ENCODE measurements around the gene CHST11.

CHST11 gene

GRCh38 chr12:104707794-104708558, 251.2 kb downstream of the CHST11 start:
- no peak overlapping the region for H3K27ac Mint-ChIP-seq
- H3K4me1 Mint-ChIP-seq: peaks cover 15% of the 10 kb centered on the region
- ATAC-seq (ENCODE audit: low read depth): no peak

GRCh38 chr12:104708891-104709290, 252.1 kb downstream of the CHST11 start:
- no peak overlapping the region for H3K27ac Mint-ChIP-seq
- H3K4me1 Mint-ChIP-seq: peaks cover 12% of the 10 kb centered on the region
- no peaks in the 10 kb centered on the region for H3K27me3 Mint-ChIP-seq
- peaks cover 6% of the 10 kb centered on the region for H3K36me3 Mint-ChIP-seq
- DNase-seq (ENCODE audit: low spot score in 2 of 2) (no peak), ATAC-seq (ENCODE audit: low read depth) (no peak)
- H3K4me3 Mint-ChIP-seq: no peak overlapping the region
- H3K9me3 Mint-ChIP-seq: no peaks in the 10 kb centered on the region

More at GRCh38 chr12:104707794-104708558, 251.2 kb downstream of the CHST11 start:
- no peak for DNase-seq (ENCODE audit: low spot score in 2 of 2)
- no peaks in the 10 kb centered on the region for H3K27me3 Mint-ChIP-seq
- no peaks in the 10 kb centered on the region for H3K9me3 Mint-ChIP-seq
- H3K36me3 Mint-ChIP-seq: peaks cover 6% of the 10 kb centered on the region
- H3K4me3 Mint-ChIP-seq: no peak overlapping the region

- Mint-ChIP-seq H3K27me3 (no peaks in the 10 kb centered on the region), H3K4me3 (no peak overlapping the region), H3K36me3 (peaks cover 6% of the 10 kb centered on the region), H3K9me3 (no peaks in the 10 kb centered on the region), H3K27ac (no peak overlapping the region), H3K4me1 (peaks cover 18% of the 10 kb centered on the region)
- DNase-seq (ENCODE audit: low spot score in 2 of 2) (no peak), ATAC-seq (ENCODE audit: low read depth) (no peak)
Measured at GRCh38 chr12:104709692-104710435, 253.1 kb downstream of the CHST11 start.

- Mint-ChIP-seq H3K27ac (no peak overlapping the region), H3K36me3 (peaks cover 6% of the 10 kb centered on the region), H3K27me3 (no peaks in the 10 kb centered on the region), H3K4me3 (no peak overlapping the region), H3K4me1 (peaks cover 22% of the 10 kb centered on the region), H3K9me3 (no peaks in the 10 kb centered on the region)
- no peak for ATAC-seq (ENCODE audit: low read depth)
- DNase-seq (ENCODE audit: low spot score in 2 of 2): no peak
Measured at GRCh38 chr12:104710940-104711689, 254.4 kb downstream of the CHST11 start.

GRCh38 chr12:104712477-104712876, 255.7 kb downstream of the CHST11 start:
- H3K27me3 Mint-ChIP-seq: no peaks in the 10 kb centered on the region
- ATAC-seq (ENCODE audit: low read depth): no peak
- H3K4me3 Mint-ChIP-seq: no peak overlapping the region
- no peaks in the 10 kb centered on the region for H3K9me3 Mint-ChIP-seq
- no peak overlapping the region for H3K27ac Mint-ChIP-seq
- no peak for DNase-seq (ENCODE audit: low spot score in 2 of 2)
- peaks cover 4% of the 10 kb centered on the region for H3K36me3 Mint-ChIP-seq
- H3K4me1 Mint-ChIP-seq: peaks cover 22% of the 10 kb centered on the region

- no peak overlapping the region for H3K4me3 Mint-ChIP-seq
- H3K27ac Mint-ChIP-seq: no peak overlapping the region
- no peaks in the 10 kb centered on the region for H3K27me3 Mint-ChIP-seq
- peaks cover 2% of the 10 kb centered on the region for H3K36me3 Mint-ChIP-seq
- peaks cover 17% of the 10 kb centered on the region for H3K4me1 Mint-ChIP-seq
- no peak for DNase-seq (ENCODE audit: low spot score in 2 of 2)
- no peaks in the 10 kb centered on the region for H3K9me3 Mint-ChIP-seq
- ATAC-seq (ENCODE audit: low read depth): no peak
Measured at GRCh38 chr12:104712968-104713367, 256.2 kb downstream of the CHST11 start.

GRCh38 chr12:104713444-104713843, 256.7 kb downstream of the CHST11 start:
- Mint-ChIP-seq H3K36me3 (peaks cover 2% of the 10 kb centered on the region), H3K4me1 (peaks cover 17% of the 10 kb centered on the region), H3K4me3 (no peak overlapping the region), H3K27me3 (no peaks in the 10 kb centered on the region), H3K27ac (no peak overlapping the region), H3K9me3 (no peaks in the 10 kb centered on the region)
- ATAC-seq (ENCODE audit: low read depth) (no peak), DNase-seq (ENCODE audit: low spot score in 2 of 2) (no peak)

GRCh38 chr12:104714369-104714768, 257.6 kb downstream of the CHST11 start:
- Mint-ChIP-seq H3K4me1 (peaks cover 17% of the 10 kb centered on the region), H3K4me3 (no peak overlapping the region), H3K27me3 (no peaks in the 10 kb centered on the region), H3K36me3 (no peaks in the 10 kb centered on the region), H3K9me3 (no peaks in the 10 kb centered on the region), H3K27ac (no peak overlapping the region)
- ATAC-seq (ENCODE audit: low read depth) (no peak), DNase-seq (ENCODE audit: low spot score in 2 of 2) (no peak)

- ATAC-seq (ENCODE audit: low read depth): no peak
- Mint-ChIP-seq H3K27me3 (no peaks in the 10 kb centered on the region), H3K4me3 (no peak overlapping the region), H3K4me1 (peaks cover 22% of the 10 kb centered on the region), H3K36me3 (peaks cover under 1% of the 10 kb centered on the region), H3K9me3 (no peaks in the 10 kb centered on the region), H3K27ac (no peak overlapping the region)
- no peak for DNase-seq (ENCODE audit: low spot score in 2 of 2)
Measured at GRCh38 chr12:104716172-104716571, 259.4 kb downstream of the CHST11 start.

- Mint-ChIP-seq H3K27me3 (no peaks in the 10 kb centered on the region), H3K4me3 (no peak overlapping the region), H3K36me3 (peaks cover 1% of the 10 kb centered on the region), H3K27ac (no peak overlapping the region), H3K4me1 (peaks cover 31% of the 10 kb centered on the region), H3K9me3 (no peaks in the 10 kb centered on the region)
- ATAC-seq (ENCODE audit: low read depth): no peak
- no peak for DNase-seq (ENCODE audit: low spot score in 2 of 2)
Measured at GRCh38 chr12:104718304-104718929, 261.7 kb downstream of the CHST11 start.

GRCh38 chr12:104719700-104720338, 263.1 kb downstream of the CHST11 start:
- no peaks in the 10 kb centered on the region for H3K9me3 Mint-ChIP-seq
- H3K36me3 Mint-ChIP-seq: peaks cover 1% of the 10 kb centered on the region
- H3K4me1 Mint-ChIP-seq: peaks cover 27% of the 10 kb centered on the region
- ATAC-seq (ENCODE audit: low read depth): peak; percentile 4
- H3K27ac Mint-ChIP-seq: peak overlapping the region; percentile 95
- peak overlapping the region; percentile 87 for H3K4me3 Mint-ChIP-seq
- DNase-seq (ENCODE audit: low spot score in 2 of 2): no peak
- no peaks in the 10 kb centered on the region for H3K27me3 Mint-ChIP-seq

- peak in 1 of 2 donors; percentile 50 for DNase-seq (ENCODE audit: low spot score in 2 of 2)
- peak overlapping the region; percentile 95 for H3K27ac Mint-ChIP-seq
- no peaks in the 10 kb centered on the region for H3K27me3 Mint-ChIP-seq
- peaks cover 1% of the 10 kb centered on the region for H3K36me3 Mint-ChIP-seq
- peak; percentile 76 for ATAC-seq (ENCODE audit: low read depth)
- no peaks in the 10 kb centered on the region for H3K9me3 Mint-ChIP-seq
- peak overlapping the region; percentile 87 for H3K4me3 Mint-ChIP-seq
- peaks cover 28% of the 10 kb centered on the region for H3K4me1 Mint-ChIP-seq
Measured at GRCh38 chr12:104720339-104721038, 263.7 kb downstream of the CHST11 start.

GRCh38 chr12:104721039-104721405, 264.3 kb downstream of the CHST11 start:
- peak overlapping the region; percentile 95 for H3K27ac Mint-ChIP-seq
- H3K4me1 Mint-ChIP-seq: peaks cover 24% of the 10 kb centered on the region
- no peaks in the 10 kb centered on the region for H3K27me3 Mint-ChIP-seq
- peak overlapping the region; percentile 38 for H3K4me3 Mint-ChIP-seq
- DNase-seq (ENCODE audit: low spot score in 2 of 2) (no peak), ATAC-seq (ENCODE audit: low read depth) (no peak)
- H3K36me3 Mint-ChIP-seq: peaks cover 3% of the 10 kb centered on the region
- H3K9me3 Mint-ChIP-seq: no peaks in the 10 kb centered on the region

Measured in memory B cell (primary cell).